Peyer's patch (tissue), 4 donors: ENCODE results near the gene CHMP4A. TPM values are rescaled to one million over a fixed set of nuclear protein-coding genes. Genes with fewer than 3 reads are reported as not detected.

ENCODE experiments used
- DNase-seq, 3 donors: peaks; one replicate each; pipeline ENCODE4 v3.0.0-alpha.2; 2017 to 2019
- H3K27ac ChIP-seq, 4 donors: fragments of 200-600 bp; sonication (generic); one replicate each; pipeline ENCODE4 v1.5.1; 2016 to 2019
- H3K27me3 ChIP-seq, 2 donors: fragments of 200-600 bp; sonication (generic); one replicate each; pipeline ENCODE4 v1.5.1; 2019
- H3K36me3 ChIP-seq, 3 donors: fragments of 200-600 bp; sonication (generic); one replicate each; pipeline ENCODE4 v1.5.1; 2016 to 2019
- H3K4me1 ChIP-seq, 4 donors: fragments of 200-600 bp; sonication (generic); one replicate each; pipeline ENCODE4 v1.5.1; 2016 to 2019
- H3K4me3 ChIP-seq, 4 donors: fragments of 200-600 bp; sonication (generic); 1 replicate in 3 of 4; 2 replicates in 1 of 4; pipeline ENCODE4 v1.5.1; 2016 to 2019; ENCODE audit warnings: mild to moderate bottlenecking in 1 of 4
- H3K9me3 ChIP-seq, 4 donors: fragments of 200-600 bp; sonication (generic); one replicate each; pipeline ENCODE4 v1.5.1; 2016 to 2019; ENCODE audit warnings: mild to moderate bottlenecking in 1 of 4
- CTCF ChIP-seq, 6 experiments: fragments of 450-650 bp in 4 of 6; fragments of 200-600 bp in 2 of 6; sonication (generic) in 1 of 6; IDR thresholded peaks; one replicate each; pipeline ENCODE4 v1.5.1; 2017 to 2019; ENCODE audit warnings: antibody characterized with exemption in 6 of 6, mild to moderate bottlenecking in 3 of 6, moderate library complexity in 1 of 6
- POLR2A ChIP-seq, 2 donors: fragments of 450-650 bp; IDR thresholded peaks; one replicate each; pipeline ENCODE4 v1.5.1; 2017; ENCODE audit warnings: antibody characterized with exemption in 2 of 2, mild to moderate bottlenecking in 2 of 2, moderate library complexity in 2 of 2
- total RNA-seq, 4 donors: library from RNA; depleted of rRNA; stranded (reverse); fragments of >200 nt; gene quantifications; one replicate each; pipeline ENCODE4 v1.1.0, GENCODE V29; 2016

Gene CHMP4A
- total RNA-seq, 4 donors from 2014 or later = 31.4 to 190 (median 54.3) TPM

- H3K4me1 ChIP-seq = peaks cover 0 to 24% (median 4%) of the 10 kb centered on the region in 4 donors
- peak in 1 of 3 donors; percentile 75 for DNase-seq
- peak within 1 kb of the TSS; percentile 64 to 95 (median 78) for H3K4me3 ChIP-seq
- H3K9me3 ChIP-seq = no peaks in the 10 kb centered on the region
- H3K27ac ChIP-seq = peak within 1 kb of the TSS; percentile 80 to 94 (median 87)
- H3K27me3 ChIP-seq = no peaks in the 10 kb centered on the region
- H3K36me3 ChIP-seq = peaks cover 0 to 27% (median 0%) of the 10 kb centered on the region in 3 donors
- TF ChIP-seq POLR2A (IDR thresholded peaks at IDR 0.05) (peak in 1 of 2 donors; percentile 18), CTCF (IDR thresholded peaks at IDR 0.05) (no peak)
Observed at GRCh38 chr14:24232645-24233537, 19.6 kb upstream of the CHMP4A start, which contains the start of gene GMPR2. GMPR2 (plus strand) TSS chr14:24232929; CDS start chr14:24233254, 325 bp downstream.

- H3K4me1 ChIP-seq = peaks cover 0 to 24% (median 4%) of the 10 kb centered on the region in 4 donors
- peak; percentile 88 to 96 (median 94) for DNase-seq
- H3K36me3 ChIP-seq = peaks cover 0 to 20% (median 0%) of the 10 kb centered on the region in 3 donors
- peak within 1 kb of the TSS; percentile 80 to 94 (median 87) for H3K27ac ChIP-seq
- no peak for TF ChIP-seq CTCF (IDR thresholded peaks at IDR 0.05)
- TF ChIP-seq POLR2A (IDR thresholded peaks at IDR 0.05) = peak; percentile 30 to 47
- H3K9me3 ChIP-seq = no peaks in the 10 kb centered on the region
- peak within 1 kb of the TSS; percentile 64 to 95 (median 78) for H3K4me3 ChIP-seq
- no peaks in the 10 kb centered on the region for H3K27me3 ChIP-seq
Observed at GRCh38 chr14:24232121-24232644, 18.9 kb upstream of the CHMP4A start, which contains the start of gene NEDD8. NEDD8 (minus strand) TSS chr14:24232367; CDS start chr14:24232267, 100 bp downstream.

GRCh38 chr14:24231263-24232120 is 18.2 kb upstream of the CHMP4A start:
- Histone ChIP-seq H3K27me3 (no peaks in the 10 kb centered on the region), H3K4me1 (peaks cover 0 to 24% (median 4%) of the 10 kb centered on the region in 4 donors), H3K4me3 (peak overlapping the region; percentile 64 to 95 (median 78)), H3K36me3 (peaks cover 0 to 13% (median 0%) of the 10 kb centered on the region in 3 donors), H3K9me3 (no peaks in the 10 kb centered on the region), H3K27ac (peak overlapping the region; percentile 80 to 94 (median 87))
- TF ChIP-seq CTCF (IDR thresholded peaks at IDR 0.05) (no peak), POLR2A (IDR thresholded peaks at IDR 0.05) (no peak)
- no peak for DNase-seq

- Histone ChIP-seq H3K27me3 (no peaks in the 10 kb centered on the region), H3K4me1 (peaks cover 0 to 17% (median 4%) of the 10 kb centered on the region in 4 donors), H3K27ac (no peak overlapping the region), H3K36me3 (no peaks in the 10 kb centered on the region), H3K4me3 (no peak overlapping the region), H3K9me3 (no peaks in the 10 kb centered on the region)
- no peak for TF ChIP-seq POLR2A (IDR thresholded peaks at IDR 0.05)
- no peak for TF ChIP-seq CTCF (IDR thresholded peaks at IDR 0.05)
- DNase-seq = no peak
Observed at GRCh38 chr14:24228902-24229301, 15.6 kb upstream of the CHMP4A start.

GRCh38 chr14:24226473-24226872 is 13.2 kb upstream of the CHMP4A start:
- no peak for DNase-seq
- TF ChIP-seq POLR2A (IDR thresholded peaks at IDR 0.05) (no peak), CTCF (IDR thresholded peaks at IDR 0.05) (no peak)
- Histone ChIP-seq H3K4me3 (no peak overlapping the region), H3K27me3 (no peaks in the 10 kb centered on the region), H3K4me1 (peaks cover 0 to 9% (median 0%) of the 10 kb centered on the region in 4 donors), H3K9me3 (no peaks in the 10 kb centered on the region), H3K27ac (no peak overlapping the region), H3K36me3 (no peaks in the 10 kb centered on the region)
